GM10266 (cell line): ENCODE data around the gene STARD8.

Experiments
- DNase-seq: peaks from one replicate; pipeline ENCODE4 v3.0.0; 2012; ENCODE audit errors: extremely low spot score
- TF ChIP-seq, protein P1 (sequence below): IDR thresholded peaks from 2 replicates; pipeline ENCODE4 v1.5.1; 2012; ENCODE audit warnings: mild to moderate bottlenecking, low read depth; ENCODE audit not compliant: control insufficient read depth, insufficient read depth; ENCODE audit errors: missing control alignments

Gene STARD8

DNA sequence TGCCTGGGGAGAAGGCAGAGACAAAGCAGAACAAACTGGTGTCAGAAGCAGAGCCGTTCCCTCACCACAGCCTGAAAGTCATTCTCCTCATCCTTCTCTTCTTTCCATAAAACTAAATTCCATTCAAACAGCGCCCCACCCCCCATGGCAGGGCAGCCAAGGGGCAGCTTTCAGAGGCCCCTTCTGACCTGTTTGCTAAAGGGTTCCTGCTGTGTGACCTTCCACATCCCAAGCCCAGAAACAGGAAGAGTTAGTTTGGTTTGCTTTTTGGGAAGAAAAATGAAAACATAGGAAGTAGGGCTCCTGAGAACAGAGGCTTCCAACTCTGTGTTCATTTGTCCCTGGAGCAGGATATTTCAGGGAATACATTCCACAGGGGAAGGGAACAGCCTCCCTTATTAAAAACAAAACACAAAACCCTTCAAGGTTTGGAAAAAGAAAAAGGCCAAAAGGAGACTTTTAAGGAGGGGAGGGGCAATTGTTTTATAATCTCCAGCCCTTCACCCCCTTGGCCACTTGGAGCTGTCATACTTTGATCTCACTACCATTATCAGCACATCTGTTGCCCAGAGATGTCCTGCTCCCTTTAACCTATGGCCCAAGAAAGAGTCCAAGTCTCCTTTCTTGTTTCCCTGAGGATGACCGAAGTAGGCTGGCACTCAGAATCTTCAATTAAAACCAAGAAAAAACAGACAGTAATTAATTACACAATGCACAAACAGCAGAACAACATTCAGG is 25.3 kb downstream of the STARD8 start:
- no peak for DNase-seq
- TF ChIP-seq, protein P1, sequence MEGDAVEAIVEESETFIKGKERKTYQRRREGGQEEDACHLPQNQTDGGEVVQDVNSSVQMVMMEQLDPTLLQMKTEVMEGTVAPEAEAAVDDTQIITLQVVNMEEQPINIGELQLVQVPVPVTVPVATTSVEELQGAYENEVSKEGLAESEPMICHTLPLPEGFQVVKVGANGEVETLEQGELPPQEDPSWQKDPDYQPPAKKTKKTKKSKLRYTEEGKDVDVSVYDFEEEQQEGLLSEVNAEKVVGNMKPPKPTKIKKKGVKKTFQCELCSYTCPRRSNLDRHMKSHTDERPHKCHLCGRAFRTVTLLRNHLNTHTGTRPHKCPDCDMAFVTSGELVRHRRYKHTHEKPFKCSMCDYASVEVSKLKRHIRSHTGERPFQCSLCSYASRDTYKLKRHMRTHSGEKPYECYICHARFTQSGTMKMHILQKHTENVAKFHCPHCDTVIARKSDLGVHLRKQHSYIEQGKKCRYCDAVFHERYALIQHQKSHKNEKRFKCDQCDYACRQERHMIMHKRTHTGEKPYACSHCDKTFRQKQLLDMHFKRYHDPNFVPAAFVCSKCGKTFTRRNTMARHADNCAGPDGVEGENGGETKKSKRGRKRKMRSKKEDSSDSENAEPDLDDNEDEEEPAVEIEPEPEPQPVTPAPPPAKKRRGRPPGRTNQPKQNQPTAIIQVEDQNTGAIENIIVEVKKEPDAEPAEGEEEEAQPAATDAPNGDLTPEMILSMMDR = no peak

DNA sequence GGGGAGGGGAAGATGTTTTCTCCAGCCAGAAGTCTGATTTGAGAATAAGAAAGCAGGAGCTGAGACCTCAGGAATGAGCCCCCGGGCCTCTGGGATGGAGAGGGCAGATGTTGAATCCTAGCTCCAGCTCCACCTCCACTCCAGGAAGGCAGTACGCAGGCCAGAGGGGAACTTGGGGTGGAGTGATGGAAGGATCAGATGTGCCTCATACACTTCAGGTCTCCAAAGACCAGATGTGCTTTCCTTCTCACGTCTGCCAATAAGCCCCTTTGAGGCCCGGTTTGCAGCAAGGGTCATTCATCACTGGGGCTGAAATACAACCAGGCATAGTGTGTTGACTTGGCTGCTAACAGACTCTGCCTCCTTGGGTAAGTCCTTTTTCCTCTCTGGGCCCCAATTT is 28.1 kb downstream of the STARD8 start:
- DNase-seq = no peak
- TF ChIP-seq, protein P1 = no peak

DNA sequence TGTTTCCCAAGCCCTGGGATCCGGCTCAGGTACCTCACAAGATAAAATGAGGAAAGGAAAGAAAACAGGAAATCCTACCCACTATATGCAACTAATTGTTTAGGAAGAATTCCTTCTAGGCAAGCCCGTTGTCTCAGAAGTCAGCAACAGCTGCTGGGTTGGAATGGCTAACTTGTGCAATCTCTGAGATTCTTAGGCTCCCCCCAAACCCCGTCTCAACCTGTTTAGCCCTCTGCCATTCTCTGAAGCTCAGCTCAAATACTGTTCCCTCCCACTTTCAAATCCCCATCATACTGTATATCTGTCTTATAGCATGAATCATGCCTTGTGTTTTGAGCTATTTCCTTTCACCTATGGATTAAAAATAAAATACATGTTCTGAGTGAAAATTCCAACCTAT is 28.9 kb downstream of the STARD8 start:
- TF ChIP-seq, protein P1 = no peak
- DNase-seq = no peak

DNA sequence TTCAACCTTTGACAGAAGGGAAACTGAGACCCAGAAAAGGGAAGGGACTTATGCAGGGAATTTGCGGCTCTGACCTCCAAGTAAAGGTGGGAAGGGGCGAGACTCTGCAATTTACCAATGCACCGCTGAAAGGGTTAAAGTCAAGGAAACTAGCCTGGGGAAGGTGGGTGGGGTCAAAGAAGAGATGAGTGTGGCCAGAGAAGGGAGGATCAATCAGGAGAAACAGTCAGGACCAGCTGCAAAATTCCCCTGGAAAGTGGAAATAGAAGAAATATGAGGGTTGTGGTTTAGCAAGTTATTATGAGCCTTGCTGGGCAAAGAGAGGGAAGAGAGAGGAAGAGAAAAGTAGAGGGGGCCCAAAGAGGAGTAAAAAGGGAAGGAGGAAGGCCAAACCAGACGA is 30.5 kb downstream of the STARD8 start:
- DNase-seq = no peak

DNA sequence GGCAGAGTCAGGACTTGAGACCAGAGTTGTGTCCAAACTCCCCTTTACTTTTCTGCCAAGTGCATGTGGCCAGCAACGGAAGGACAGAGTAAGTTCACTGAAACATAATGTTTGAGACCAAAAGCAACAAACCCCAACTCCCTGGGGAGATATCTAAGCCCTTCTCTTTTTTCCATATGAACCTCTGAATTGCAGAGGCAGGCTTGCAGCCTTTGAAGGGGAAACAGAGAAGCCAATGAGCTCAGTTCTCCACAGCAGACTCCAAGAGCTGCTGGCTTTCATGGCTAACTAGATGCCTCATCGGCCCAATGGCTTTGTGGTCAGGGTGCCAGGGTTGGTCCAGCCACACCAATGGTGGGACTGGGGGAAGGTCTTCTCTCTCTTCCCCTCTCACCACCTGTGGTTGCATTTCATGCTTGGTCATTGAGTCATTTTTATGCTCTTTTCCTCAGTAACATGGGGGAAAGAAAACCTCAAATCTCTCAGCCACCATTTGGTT is 34.0 kb downstream of the STARD8 start:
- TF ChIP-seq, protein P1 = no peak
- DNase-seq = no peak

More for the DNA sequence above, 30.5 kb downstream of the STARD8 start:
- TF ChIP-seq, protein P1 = no peak

DNA sequence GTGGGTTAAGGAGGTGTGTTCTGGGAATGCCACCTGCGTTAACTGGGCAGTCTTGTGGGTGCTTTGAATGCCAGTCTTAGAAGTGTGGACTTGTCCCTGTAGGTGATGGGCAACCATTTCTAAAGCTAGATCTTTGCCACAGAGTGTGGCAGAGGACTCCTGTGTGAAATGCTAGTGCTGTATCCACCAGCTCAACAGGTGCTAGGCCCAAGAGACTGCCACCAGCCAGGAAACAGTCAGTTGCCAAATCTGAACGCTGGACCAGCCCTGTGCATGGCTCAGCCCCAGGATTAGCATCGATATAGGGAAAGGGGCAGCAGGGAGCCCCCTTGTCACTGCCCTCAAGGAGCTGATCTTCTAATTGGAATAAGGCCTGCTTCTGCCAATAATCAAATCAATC is 35.3 kb downstream of the STARD8 start:
- TF ChIP-seq, protein P1 = no peak
- no peak for DNase-seq

DNA sequence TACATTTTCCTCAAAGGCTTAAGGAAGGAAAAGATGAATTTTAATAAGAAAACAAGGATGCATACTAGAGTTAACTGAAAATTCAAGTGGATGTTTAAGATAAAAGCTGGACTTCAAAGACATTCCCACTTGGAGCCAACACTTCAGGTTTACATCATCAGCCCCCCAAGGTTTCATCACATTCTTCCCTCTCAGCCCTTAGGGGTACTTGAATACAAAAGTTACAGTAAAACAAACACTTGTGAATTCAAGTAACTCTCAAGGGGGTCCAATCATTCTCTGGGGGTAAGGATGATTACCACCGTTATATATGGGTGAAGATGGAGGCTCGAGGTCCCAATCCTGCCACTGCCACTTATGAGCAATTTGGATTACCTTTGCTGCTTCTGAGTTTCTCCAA is 36.1 kb downstream of the STARD8 start:
- DNase-seq = no peak
- TF ChIP-seq, protein P1 = no peak
